OCI-LY3 (cell line): Measurements from ENCODE around the gene FMN1.

Experiments
- H2AFZ ChIP-seq: fragments of 200-600, 300-600 bp; shearing (Covaris generic); 2 replicates; pipeline ENCODE4 v1.6.0; 2014; ENCODE audit warnings: antibody characterized with exemption, low read depth, low read length
- H3K27ac ChIP-seq: fragments of 200-600, 300-600 bp; sonication (generic); 2 replicates; pipeline ENCODE4 v1.5.1; 2014; ENCODE audit warnings: mild to moderate bottlenecking, low read length, moderate library complexity, mixed read lengths
- H3K27me3 ChIP-seq: fragments of 200-600, 300-600 bp; sonication (generic); 2 replicates; pipeline ENCODE4 v1.6.1; 2014; ENCODE audit warnings: low read depth, low read length, mixed read lengths
- H3K36me3 ChIP-seq: fragments of 200-600, 300-600 bp; sonication (generic); replicated peaks from 2 replicates; pipeline ENCODE3; 2014; ENCODE audit warnings: low read depth, low read length, mixed read lengths
- H3K4me1 ChIP-seq: fragments of 300-600, 200-600 bp; sonication (generic); 2 replicates; pipeline ENCODE4 v1.6.1; 2014; ENCODE audit warnings: low read length, mixed read lengths
- H3K4me2 ChIP-seq: fragments of 200-600, 300-600 bp; sonication (generic); 2 replicates; pipeline ENCODE4 v1.6.1; 2014; ENCODE audit warnings: low read length, mixed read lengths
- H3K4me3 ChIP-seq: fragments of 300-600, 200-600 bp; sonication (generic); 2 replicates; pipeline ENCODE4 v1.5.1; 2014; ENCODE audit warnings: antibody characterized with exemption, mild to moderate bottlenecking, low read length, moderate library complexity
- H3K79me2 ChIP-seq: fragments of 300-600, 200-600 bp; shearing (Covaris generic); 2 replicates; pipeline ENCODE4 v1.6.1; 2014; ENCODE audit warnings: mild to moderate bottlenecking, low read length, mixed read lengths
- H3K9ac ChIP-seq: fragments of 300-600, 200-600 bp; shearing (Covaris generic); 2 replicates; pipeline ENCODE4 v1.6.0; 2014; ENCODE audit warnings: mild to moderate bottlenecking, low read length, moderate library complexity
- H3K9me3 ChIP-seq: fragments of 200-600, 300-600 bp; shearing (Covaris generic); 2 replicates; pipeline ENCODE4 v1.6.1; 2014; ENCODE audit warnings: low read length, mixed read lengths; ENCODE audit not compliant: insufficient read depth
- H4K20me1 ChIP-seq: fragments of 200-600, 300-600 bp; sonication (generic); 2 replicates; pipeline ENCODE4 v1.6.1; 2016; ENCODE audit warnings: low read length, mixed read lengths; ENCODE audit not compliant: insufficient read depth
- EZH2phosphoT487 ChIP-seq: fragments of 200-600 bp; shearing (Covaris generic); IDR thresholded peaks from 2 replicates; pipeline ENCODE4 v1.6.1; 2018; ENCODE audit warnings: antibody characterized with exemption, mixed run types, low read depth
- TF ChIP-seq, protein P1 (sequence below): fragments of 200-600, 300-600 bp; sonication (generic); IDR thresholded peaks from 2 replicates; pipeline ENCODE4 v1.5.1; 2014; ENCODE audit warnings: antibody characterized with exemption, low read length, low read depth

FMN1 gene

DNA sequence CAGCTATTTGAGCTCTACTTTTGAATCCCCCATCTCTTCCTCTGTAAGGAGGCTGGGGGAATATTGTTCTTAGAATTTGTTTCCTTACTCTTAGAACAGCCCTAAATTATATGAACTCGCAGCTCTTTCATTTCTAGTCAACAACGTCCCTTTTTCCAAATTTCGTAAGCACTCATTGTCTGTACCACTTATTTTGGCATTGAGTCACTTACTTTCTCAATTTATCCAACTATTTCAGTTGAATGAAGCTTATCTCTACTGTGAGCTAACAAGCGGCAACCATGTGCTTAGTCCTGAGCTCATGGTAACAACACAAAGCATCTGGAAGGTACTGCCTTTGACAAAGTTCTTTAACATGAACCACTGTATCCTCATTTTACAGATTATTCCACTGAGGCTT, 285.6 kb downstream of the FMN1 start:
- Histone ChIP-seq H2AFZ (no peak overlapping the region), H3K4me2 (peak overlapping the region; percentile 80), H3K27me3 (0 out of 2 replicates have a peak, but pooled peaks cover 5% of the 10 kb centered on the region), H3K9me3 (no peaks in the 10 kb centered on the region), H3K27ac (peak overlapping the region; percentile 38), H4K20me1 (no peaks in the 10 kb centered on the region), H3K4me3 (peak overlapping the region; percentile 19; the same call in 1 of the 2 replicates), H3K4me1 (peaks cover 42% of the 10 kb centered on the region), H3K9ac (no peak overlapping the region), H3K79me2 (no peaks in the 10 kb centered on the region), H3K36me3 (no peaks in the 10 kb centered on the region)
- TF ChIP-seq EZH2phosphoT487: no peak
- TF ChIP-seq, protein P1, sequence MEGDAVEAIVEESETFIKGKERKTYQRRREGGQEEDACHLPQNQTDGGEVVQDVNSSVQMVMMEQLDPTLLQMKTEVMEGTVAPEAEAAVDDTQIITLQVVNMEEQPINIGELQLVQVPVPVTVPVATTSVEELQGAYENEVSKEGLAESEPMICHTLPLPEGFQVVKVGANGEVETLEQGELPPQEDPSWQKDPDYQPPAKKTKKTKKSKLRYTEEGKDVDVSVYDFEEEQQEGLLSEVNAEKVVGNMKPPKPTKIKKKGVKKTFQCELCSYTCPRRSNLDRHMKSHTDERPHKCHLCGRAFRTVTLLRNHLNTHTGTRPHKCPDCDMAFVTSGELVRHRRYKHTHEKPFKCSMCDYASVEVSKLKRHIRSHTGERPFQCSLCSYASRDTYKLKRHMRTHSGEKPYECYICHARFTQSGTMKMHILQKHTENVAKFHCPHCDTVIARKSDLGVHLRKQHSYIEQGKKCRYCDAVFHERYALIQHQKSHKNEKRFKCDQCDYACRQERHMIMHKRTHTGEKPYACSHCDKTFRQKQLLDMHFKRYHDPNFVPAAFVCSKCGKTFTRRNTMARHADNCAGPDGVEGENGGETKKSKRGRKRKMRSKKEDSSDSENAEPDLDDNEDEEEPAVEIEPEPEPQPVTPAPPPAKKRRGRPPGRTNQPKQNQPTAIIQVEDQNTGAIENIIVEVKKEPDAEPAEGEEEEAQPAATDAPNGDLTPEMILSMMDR: no peak

DNA sequence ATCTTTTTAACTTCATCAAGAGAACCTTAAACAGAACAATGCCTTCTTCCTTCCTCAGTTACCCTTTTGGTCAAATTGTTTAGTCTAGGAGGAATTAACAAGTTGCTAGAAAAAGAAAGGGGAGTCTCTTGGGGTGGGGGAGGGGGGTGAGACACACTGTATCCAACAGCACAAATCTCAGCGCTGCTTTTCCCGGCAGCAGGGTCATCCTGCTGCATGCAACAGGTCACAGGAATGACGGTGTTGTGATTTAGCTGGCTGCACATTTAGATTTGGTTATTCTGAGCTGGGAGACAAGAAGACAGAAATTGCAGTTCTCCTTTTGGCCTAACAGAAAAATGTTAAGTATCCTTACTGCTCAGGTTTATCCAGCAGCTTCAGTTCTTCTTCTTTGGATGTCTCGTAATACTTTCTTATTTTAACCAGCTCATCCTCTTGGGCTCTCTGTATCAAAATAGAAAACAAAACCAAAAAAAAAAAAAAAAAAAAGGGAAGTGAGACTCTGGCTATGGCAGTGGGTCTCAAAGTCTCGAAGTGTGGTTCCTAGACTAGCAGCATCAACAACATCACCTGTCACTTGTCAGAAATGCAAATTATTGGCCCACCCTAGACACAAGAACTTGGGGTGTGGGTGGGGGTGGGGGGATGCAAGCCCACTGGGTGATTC, 286.2 kb downstream of the FMN1 start:
- Histone ChIP-seq H2AFZ (no peak overlapping the region), H3K4me2 (peak overlapping the region; percentile 80), H3K79me2 (no peaks in the 10 kb centered on the region), H3K36me3 (no peaks in the 10 kb centered on the region), H3K9me3 (no peaks in the 10 kb centered on the region), H3K27me3 (0 out of 2 replicates have a peak, but pooled peaks cover 5% of the 10 kb centered on the region), H4K20me1 (no peaks in the 10 kb centered on the region), H3K27ac (peak overlapping the region; percentile 57), H3K4me1 (peaks cover 48% of the 10 kb centered on the region), H3K9ac (peak overlapping the region; percentile 14), H3K4me3 (peak overlapping the region; percentile 58)
- TF ChIP-seq EZH2phosphoT487: no peak
- TF ChIP-seq, protein P1: no peak

DNA sequence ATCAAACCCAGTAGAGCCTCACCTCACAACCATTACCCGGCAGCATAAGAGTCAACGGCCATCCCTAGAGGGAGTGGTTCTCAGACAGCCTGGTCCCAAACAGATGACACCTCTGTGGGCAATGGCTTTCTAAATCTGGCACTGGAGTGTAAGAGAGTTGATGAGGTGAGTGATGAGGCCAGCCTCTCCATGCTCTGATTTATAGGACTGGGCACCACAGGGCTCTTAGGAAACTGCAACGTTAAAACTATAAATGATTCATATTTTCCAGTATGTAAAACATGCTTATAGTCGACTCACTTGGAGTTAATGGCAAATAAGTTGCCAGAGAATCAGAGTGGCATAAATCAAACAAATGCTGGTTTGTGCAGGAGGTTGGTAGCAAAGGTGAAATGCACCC, 289.0 kb downstream of the FMN1 start:
- H3K79me2 ChIP-seq: no peaks in the 10 kb centered on the region
- H2AFZ ChIP-seq: no peak overlapping the region
- H3K9me3 ChIP-seq: no peaks in the 10 kb centered on the region
- H3K36me3 ChIP-seq: no peaks in the 10 kb centered on the region
- no peak overlapping the region for H3K27ac ChIP-seq
- H4K20me1 ChIP-seq: no peaks in the 10 kb centered on the region
- peaks cover 57% of the 10 kb centered on the region for H3K4me1 ChIP-seq
- no peak overlapping the region for H3K4me2 ChIP-seq
- H3K9ac ChIP-seq: no peak overlapping the region
- H3K4me3 ChIP-seq: no peak overlapping the region
- 0 out of 2 replicates have a peak, but pooled peaks cover 16% of the 10 kb centered on the region for H3K27me3 ChIP-seq
- no peak for TF ChIP-seq EZH2phosphoT487
- TF ChIP-seq, protein P1: no peak

DNA sequence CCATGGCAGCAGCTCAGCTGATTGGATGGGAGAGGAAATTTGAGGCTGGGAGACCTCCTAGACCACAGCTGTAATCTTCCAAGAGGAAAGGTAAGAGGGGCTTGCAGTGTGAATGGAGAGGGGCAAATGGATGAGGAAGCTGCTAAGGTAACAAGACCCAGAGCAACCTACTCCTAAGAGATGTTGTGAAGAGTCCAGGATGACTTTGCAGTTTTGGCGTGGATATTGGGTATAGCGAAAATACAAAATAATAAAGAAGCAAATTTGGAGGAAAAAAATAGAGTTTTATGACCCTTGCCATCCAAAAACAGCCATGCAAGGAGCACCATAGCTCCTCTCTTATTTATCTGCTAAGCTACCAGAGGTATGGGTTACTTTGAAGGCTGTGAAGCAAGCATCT, 290.1 kb downstream of the FMN1 start:
- H3K27ac ChIP-seq: no peak overlapping the region
- H3K36me3 ChIP-seq: no peaks in the 10 kb centered on the region
- peak overlapping the region; percentile 39; the same call in 1 of the 2 replicates for H3K4me3 ChIP-seq
- 0 out of 2 replicates have a peak overlapping the region, but pooled peaks have one; percentile 24 for H2AFZ ChIP-seq
- H3K79me2 ChIP-seq: no peaks in the 10 kb centered on the region
- no peaks in the 10 kb centered on the region for H4K20me1 ChIP-seq
- peak overlapping the region; percentile 87 for H3K4me2 ChIP-seq
- no peaks in the 10 kb centered on the region for H3K9me3 ChIP-seq
- H3K4me1 ChIP-seq: peaks cover 58% of the 10 kb centered on the region
- 0 out of 2 replicates have a peak, but pooled peaks cover 12% of the 10 kb centered on the region for H3K27me3 ChIP-seq
- TF ChIP-seq, protein P1: no peak
- TF ChIP-seq EZH2phosphoT487: no peak
- H3K9ac ChIP-seq: no peak overlapping the region
